BLaER1 (cell line): ENCODE results near the gene FAM117A.
"Not testable (repeated sequence)": the region's sequence is repeated elsewhere in the genome, so short reads cannot be mapped to it uniquely, and the experiment has no call there.

ENCODE experiments used
- H3K27ac ChIP-seq: shearing (Covaris generic); formaldehyde crosslinking; 2 replicates; pipeline ENCODE4 v1.8.1; 2022
- H3K27me3 ChIP-seq: shearing (Covaris generic); formaldehyde crosslinking; 2 replicates; pipeline ENCODE4 v1.8.1; 2022
- H3K36me3 ChIP-seq: shearing (Covaris generic); formaldehyde crosslinking; 2 replicates; pipeline ENCODE4 v1.8.1; 2022
- H3K4me1 ChIP-seq: shearing (Covaris generic); formaldehyde crosslinking; 2 replicates; pipeline ENCODE4 v1.8.1; 2022
- H3K4me2 ChIP-seq: shearing (Covaris generic); formaldehyde crosslinking; 2 replicates; pipeline ENCODE4 v1.8.1; 2022
- H3K4me3 ChIP-seq: shearing (Covaris generic); formaldehyde crosslinking; 2 replicates; pipeline ENCODE4 v1.8.1; 2022
- H3K9ac ChIP-seq: shearing (Covaris generic); formaldehyde crosslinking; 2 replicates; pipeline ENCODE4 v1.8.1; 2022
- H3K9me3 ChIP-seq: shearing (Covaris generic); formaldehyde crosslinking; 2 replicates; pipeline ENCODE4 v1.8.1; 2022
- H4K20me1 ChIP-seq: shearing (Covaris generic); formaldehyde crosslinking; 2 replicates; pipeline ENCODE4 v1.8.1; 2022
- Cebpa-rat ChIP-seq: shearing (Covaris generic); IDR thresholded peaks from 2 replicates; pipeline ENCODE4 v1.8.1; 2022

The FAM117A gene

DNA sequence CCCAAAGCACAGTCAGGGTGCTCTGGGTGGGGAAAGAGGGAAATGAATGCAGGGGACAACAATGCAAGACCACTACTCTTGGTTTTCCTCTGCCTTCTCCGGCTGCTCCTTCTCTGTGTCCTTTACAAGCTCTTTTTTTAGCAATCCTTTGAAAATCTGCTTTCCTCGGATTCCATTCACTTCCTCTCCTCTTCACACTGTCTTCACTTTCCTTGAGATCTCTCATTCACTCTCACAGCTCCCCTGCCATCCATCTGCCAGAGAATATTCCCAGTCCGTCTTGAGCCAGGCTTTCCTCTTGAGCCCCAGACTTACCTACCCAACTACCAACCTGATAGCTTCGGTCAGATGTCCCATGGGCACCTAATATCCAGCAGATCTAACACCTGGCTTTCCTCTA lies 75.1 kb downstream of the FAM117A start:
- Histone ChIP-seq H3K4me3 (no peak overlapping the region), H3K27me3 (no peaks in the 10 kb centered on the region), H3K4me2 (no peak overlapping the region; the same call in 1 of the 2 replicates), H4K20me1 (no peaks in the 10 kb centered on the region), H3K9ac (no peak overlapping the region), H3K27ac (no peak overlapping the region), H3K36me3 (no peaks in the 10 kb centered on the region), H3K4me1 (peaks cover 26% of the 10 kb centered on the region), H3K9me3 (no peaks in the 10 kb centered on the region)
- no peak for TF ChIP-seq Cebpa-rat

DNA sequence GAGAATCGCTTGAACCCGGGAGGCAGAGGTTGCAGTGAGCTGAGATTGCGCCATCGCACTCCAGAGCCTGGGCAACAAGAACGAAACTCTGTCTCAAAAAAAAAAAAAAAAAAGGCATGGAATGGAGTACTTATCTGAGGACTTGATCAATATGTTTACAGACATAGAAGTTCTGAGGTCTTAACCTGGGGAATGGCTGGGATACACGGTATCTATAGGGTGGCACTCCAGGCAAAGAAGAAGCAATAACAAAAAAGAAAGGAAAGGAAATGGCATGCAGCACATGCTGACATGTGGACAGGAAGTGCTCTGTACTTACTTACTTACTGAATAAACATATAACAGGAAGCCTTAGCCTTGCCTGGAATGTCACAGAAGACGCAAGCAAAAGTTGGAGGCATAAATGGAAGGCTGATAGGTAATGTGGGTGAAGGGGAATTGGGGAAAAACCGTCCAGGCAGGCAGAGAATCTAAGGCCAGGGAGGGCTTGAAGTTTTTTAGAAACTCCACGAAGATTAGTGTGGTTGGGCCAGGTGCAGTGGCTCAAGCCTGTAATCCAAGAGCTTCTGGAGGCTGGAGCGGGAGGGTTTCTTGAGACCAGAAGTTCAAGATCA lies 75.9 kb downstream of the FAM117A start:
- peaks cover 26% of the 10 kb centered on the region for H3K4me1 ChIP-seq
- H3K4me3 ChIP-seq, result no peak overlapping the region
- no peaks in the 10 kb centered on the region for H4K20me1 ChIP-seq
- no peaks in the 10 kb centered on the region for H3K36me3 ChIP-seq
- no peak for TF ChIP-seq Cebpa-rat
- peak overlapping the region; percentile 70 for H3K27ac ChIP-seq
- no peaks in the 10 kb centered on the region for H3K27me3 ChIP-seq
- peak overlapping the region; percentile 56 for H3K4me2 ChIP-seq
- no peaks in the 10 kb centered on the region for H3K9me3 ChIP-seq
- H3K9ac ChIP-seq, result no peak overlapping the region

DNA sequence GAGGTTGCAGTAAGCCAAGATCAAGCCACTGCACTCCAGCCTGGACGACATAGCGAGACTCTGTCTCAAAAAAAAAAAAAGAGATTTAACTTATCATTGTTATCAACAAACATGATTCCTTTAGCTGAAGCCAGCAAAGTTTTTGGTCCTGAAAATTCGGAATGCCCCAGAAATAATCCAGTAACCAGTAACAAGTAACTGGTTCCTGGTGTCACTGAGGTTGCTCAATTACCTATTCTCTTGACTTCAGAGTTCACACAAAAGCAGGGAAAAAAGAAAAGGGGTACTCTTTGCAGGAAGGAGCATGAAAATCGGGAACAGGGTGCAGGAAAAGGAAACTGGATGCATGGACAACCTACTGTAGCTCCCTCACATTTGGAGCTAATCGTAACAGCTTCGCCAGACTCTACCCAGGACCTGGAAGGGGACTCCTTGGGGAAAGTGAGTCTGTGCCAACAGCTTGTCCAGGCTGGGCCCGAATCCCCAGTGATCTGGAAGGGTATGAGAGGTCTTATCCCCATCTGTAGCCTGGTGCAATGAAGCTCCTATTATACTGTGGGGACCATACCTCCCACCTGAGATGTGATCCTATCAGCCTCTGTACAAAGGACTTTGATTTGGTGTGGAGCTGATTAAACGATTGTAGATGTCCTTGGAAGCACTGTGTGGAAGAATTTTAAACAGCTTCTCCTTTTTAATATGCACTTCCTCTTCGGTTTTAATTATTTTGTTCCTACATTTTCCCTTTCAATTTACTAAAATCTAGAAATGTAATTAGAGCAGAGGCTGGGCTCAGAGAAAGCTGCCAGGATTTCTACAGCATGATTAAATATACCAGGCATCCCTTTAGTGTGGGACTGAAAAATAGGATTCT lies 82.6 kb downstream of the FAM117A start:
- peaks cover 45% of the 10 kb centered on the region for H3K4me1 ChIP-seq
- no peaks in the 10 kb centered on the region for H3K9me3 ChIP-seq
- no peaks in the 10 kb centered on the region for H3K36me3 ChIP-seq
- 0 out of 2 replicates have a peak, but pooled peaks cover 6% of the 10 kb centered on the region for H4K20me1 ChIP-seq
- H3K4me3 ChIP-seq, result no peak overlapping the region
- no peak overlapping the region for H3K27ac ChIP-seq
- H3K9ac ChIP-seq, result no peak overlapping the region
- H3K27me3 ChIP-seq, result no peaks in the 10 kb centered on the region
- peak overlapping the region; percentile 73 for H3K4me2 ChIP-seq
- TF ChIP-seq Cebpa-rat, result no peak

DNA sequence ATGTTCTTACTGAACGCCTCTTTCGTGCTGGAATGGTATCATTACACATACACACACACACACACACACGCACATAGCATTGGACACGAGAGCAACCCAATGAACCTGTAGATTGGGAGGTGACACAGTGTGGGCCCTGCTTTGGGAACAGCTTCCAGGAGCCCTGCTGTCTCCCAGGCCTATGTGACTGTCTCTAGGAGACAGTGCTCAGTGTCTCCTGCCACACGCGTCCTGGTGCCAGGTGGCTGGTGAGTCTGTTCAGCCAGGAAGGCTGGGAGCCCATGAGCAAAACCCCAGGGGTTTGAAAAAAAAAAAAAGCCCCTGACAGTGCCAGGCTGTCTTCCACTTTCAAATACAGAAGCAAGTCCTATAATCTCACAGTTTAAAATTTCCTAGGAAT lies 83.6 kb downstream of the FAM117A start:
- Histone ChIP-seq H4K20me1 (peaks cover 15% of the 10 kb centered on the region), H3K27ac (peak overlapping the region; percentile 57), H3K9ac (peak overlapping the region; percentile 46; the same call in 1 of the 2 replicates), H3K27me3 (no peaks in the 10 kb centered on the region), H3K4me1 (peaks cover 54% of the 10 kb centered on the region), H3K36me3 (peaks cover 5% of the 10 kb centered on the region; the same call in 1 of the 2 replicates), H3K9me3 (no peaks in the 10 kb centered on the region), H3K4me3 (no peak overlapping the region), H3K4me2 (peak overlapping the region; percentile 73)
- TF ChIP-seq Cebpa-rat, result no peak

DNA sequence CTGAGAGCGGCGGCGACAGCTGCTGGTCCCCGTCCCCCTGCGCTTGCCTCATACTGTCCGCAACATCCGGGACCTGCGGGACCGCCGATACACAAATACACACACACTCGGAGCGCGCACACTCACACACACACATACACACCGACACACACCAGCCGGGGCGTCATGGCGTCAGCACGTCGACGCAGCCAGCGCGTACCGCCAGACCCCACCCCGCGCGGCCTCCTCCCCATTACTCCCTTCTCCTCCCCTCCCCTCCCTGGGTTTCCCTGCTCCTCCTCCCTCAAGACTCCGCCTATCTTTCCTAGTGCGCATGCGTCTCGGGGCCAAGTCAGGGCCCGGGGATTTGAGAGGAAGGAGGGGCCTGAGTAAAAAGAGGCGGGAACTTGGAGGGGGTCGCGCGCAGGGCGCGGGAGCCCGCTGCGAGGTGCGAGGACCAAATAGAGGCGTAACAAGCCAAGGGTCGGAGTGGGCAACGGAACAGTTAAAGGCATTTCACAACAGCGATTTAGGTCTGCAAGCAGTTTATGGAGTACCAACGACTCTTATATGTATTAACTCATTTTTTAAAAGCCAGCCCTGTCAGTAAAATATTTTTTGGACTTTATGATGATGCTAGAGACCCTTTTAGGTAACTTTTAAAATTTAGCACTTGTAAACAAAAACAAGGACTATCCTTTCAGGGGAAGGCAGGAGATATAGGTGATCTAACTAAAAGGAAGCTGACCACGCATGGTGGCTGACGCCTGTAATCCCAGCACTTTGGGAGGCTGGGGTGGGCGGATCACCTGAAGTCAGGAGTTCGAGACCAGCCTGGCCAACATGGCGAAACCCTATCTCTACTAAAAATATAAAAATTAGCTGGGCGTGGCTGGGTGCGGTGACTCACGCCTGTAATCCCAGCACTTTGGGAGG lies 85.7 kb downstream of the FAM117A start, which contains the start of gene SPOP:
Gene SPOP (minus strand): TSS at position 165 of the 915 bp plus-strand sequence. CDS start 55,287 bp downstream, outside the sequence.
- Histone ChIP-seq H3K27ac (peak within 1 kb of the TSS; percentile 85), H3K9me3 (no peaks in the 10 kb centered on the region), H3K4me2 (peak within 1 kb of the TSS; percentile 91), H3K9ac (peak within 1 kb of the TSS; percentile 83), H3K27me3 (no peaks in the 10 kb centered on the region), H3K4me3 (peak within 1 kb of the TSS; percentile 69), H3K4me1 (peaks cover 64% of the 10 kb centered on the region), H3K36me3 (peaks cover 24% of the 10 kb centered on the region; the same call in 1 of the 2 replicates), H4K20me1 (peaks cover 36% of the 10 kb centered on the region)
- TF ChIP-seq Cebpa-rat, result peak; percentile 40; the same call in 1 of the 2 replicates

DNA sequence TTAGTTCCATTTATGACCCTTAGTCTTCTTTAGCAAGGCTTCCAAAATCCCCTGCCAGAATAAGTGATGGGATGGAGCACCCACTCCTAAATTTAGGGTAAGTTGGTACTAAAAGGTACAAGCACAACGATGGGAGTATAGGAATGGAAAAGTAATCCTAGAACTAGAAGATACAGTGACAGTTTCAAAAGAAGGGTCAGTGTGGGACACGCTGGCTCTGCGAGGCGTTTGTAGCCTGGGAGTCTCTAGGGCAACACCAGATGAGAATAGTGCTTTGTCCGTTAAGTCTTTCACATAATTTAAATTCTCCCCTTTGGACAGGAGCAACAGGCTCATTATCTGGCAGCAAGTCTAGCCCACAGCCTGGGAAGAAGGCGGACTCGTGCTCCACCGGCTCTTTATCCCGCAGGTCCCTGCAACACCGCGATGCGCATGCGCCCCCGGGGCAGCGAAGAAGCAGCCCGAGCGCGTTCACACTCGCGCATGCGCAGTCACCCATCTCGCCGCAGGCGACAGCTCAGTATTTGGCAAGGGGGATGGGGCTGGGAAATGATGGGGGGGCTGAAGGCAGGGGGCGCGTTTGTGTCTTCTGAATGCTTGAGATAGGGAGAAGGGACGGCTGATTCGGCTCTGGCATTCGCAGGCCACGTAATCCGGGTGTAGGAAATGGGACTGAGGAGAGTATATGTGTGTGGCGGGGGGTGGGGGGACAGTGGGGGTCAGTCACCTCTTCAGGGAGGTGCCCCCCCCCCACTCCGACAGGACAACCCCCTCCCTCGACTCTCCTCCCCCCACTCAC lies 86.6 kb downstream of the FAM117A start:
- Histone ChIP-seq H3K9ac (peak overlapping the region; percentile 83), H3K27me3 (no peaks in the 10 kb centered on the region), H3K36me3 (peaks cover 33% of the 10 kb centered on the region; the same call in 1 of the 2 replicates), H3K4me1 (peaks cover 61% of the 10 kb centered on the region), H3K4me3 (peak overlapping the region; percentile 69), H3K4me2 (peak overlapping the region; percentile 91), H3K27ac (peak overlapping the region; percentile 85), H4K20me1 (peaks cover 45% of the 10 kb centered on the region), H3K9me3 (no peaks in the 10 kb centered on the region)
- no peak for TF ChIP-seq Cebpa-rat

- no peak for TF ChIP-seq Cebpa-rat
- no peaks in the 10 kb centered on the region for H3K27me3 ChIP-seq
- H3K27ac ChIP-seq, result peak overlapping the region; percentile 85
- H3K4me2 ChIP-seq, result peak overlapping the region; percentile 91
- H3K4me1 ChIP-seq, result peaks cover 51% of the 10 kb centered on the region
- H3K9me3 ChIP-seq, result no peaks in the 10 kb centered on the region
- peaks cover 55% of the 10 kb centered on the region for H4K20me1 ChIP-seq
- H3K4me3 ChIP-seq, result peak overlapping the region; percentile 69
- peak overlapping the region; percentile 83 for H3K9ac ChIP-seq
- H3K36me3 ChIP-seq, result peaks cover 35% of the 10 kb centered on the region; the same call in 1 of the 2 replicates
Measured at GRCh38 chr17:49676276-49676868, 87.6 kb downstream of the FAM117A start.

DNA sequence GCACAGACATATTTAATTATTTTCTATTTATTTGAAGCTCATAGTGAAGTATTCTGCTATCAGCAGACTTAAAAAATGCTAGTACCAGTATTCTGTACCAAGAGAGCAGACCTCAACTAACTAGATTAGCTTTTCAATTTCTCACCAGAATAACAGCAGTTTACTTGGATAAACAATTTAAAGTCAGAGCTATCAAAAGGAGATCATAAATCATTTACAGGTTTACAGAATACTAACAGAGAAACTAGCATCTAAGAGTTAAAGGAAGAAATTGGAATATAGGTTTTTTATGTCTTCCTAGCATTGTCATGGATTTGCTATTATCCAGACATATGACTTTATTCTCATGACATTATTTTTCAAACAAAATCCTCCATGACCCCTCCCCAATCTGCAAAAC lies 89.4 kb downstream of the FAM117A start:
- peaks cover 73% of the 10 kb centered on the region for H4K20me1 ChIP-seq
- H3K27me3 ChIP-seq, result no peaks in the 10 kb centered on the region
- no peak overlapping the region for H3K9ac ChIP-seq
- H3K4me2 ChIP-seq, result no peak overlapping the region
- H3K27ac ChIP-seq, result no peak overlapping the region
- no peak for TF ChIP-seq Cebpa-rat
- H3K4me3 ChIP-seq, result no peak overlapping the region
- peaks cover 32% of the 10 kb centered on the region for H3K4me1 ChIP-seq
- H3K36me3 ChIP-seq, result peaks cover 35% of the 10 kb centered on the region; the same call in 1 of the 2 replicates
- H3K9me3 ChIP-seq, result no peaks in the 10 kb centered on the region

GRCh38 chr17:49673679-49674078 lies 90.3 kb downstream of the FAM117A start:
- H3K9ac ChIP-seq, H3K9me3 ChIP-seq, H3K27ac ChIP-seq, H3K4me3 ChIP-seq, H3K27me3 ChIP-seq, H3K4me2 ChIP-seq: not testable (repeated sequence)
- H3K36me3 ChIP-seq, result peaks cover 35% of the 10 kb centered on the region; the same call in 1 of the 2 replicates
- peaks cover 81% of the 10 kb centered on the region for H4K20me1 ChIP-seq
- peaks cover 27% of the 10 kb centered on the region for H3K4me1 ChIP-seq
